Inflammatory macrophage treated with lipopolysaccharide for 1 hour (primary cell): ENCODE measurements around the gene CACNA1E.
A peak's percentile ranks its signal among the peaks of the same experiment; 100 is the strongest.

Experiments
- DNase-seq, 2 donors: peaks; one replicate each; pipeline ENCODE4 v3.0.0-alpha.2; 2020 to 2022

The CACNA1E gene

DNA sequence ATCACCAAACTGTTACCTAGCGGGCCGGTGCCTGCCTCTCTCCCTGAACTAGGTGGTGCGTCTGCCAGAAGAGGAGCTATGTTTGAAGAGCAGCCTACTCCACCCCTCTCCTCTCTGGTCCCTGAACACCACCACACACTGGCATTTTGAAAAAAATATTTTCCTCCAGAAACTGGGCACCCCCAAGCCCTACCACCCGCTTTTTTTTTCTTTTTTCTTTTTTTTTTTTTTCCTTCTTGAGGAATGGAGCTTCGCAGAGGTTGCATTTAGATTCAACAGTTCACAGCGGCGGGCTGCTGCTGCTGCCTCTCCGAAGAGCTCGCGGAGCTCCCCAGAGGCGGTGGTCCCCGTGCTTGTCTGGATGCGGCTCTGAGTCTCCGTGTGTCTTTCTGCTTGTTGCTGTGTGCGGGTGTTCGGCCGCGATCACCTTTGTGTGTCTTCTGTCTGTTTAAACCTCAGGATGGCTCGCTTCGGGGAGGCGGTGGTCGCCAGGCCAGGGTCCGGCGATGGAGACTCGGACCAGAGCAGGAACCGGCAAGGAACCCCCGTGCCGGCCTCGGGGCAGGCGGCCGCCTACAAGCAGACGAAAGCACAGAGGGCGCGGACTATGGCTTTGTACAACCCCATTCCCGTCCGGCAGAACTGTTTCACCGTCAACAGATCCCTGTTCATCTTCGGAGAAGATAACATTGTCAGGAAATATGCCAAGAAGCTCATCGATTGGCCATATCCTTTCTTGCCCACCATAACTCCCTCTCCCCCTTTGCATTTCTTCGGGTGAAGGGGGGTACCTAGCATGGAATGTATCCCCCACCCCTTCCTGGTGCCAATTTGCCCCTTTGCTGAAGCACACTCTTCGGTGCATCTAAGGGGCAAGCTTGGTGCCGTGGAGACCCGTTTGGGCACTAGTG lies at the start of gene CACNA1E:
Gene CACNA1E, plus strand, starts transcription at position 233 of the 911 bp plus-strand sequence. Its CDS starts 228 bp downstream, at position 461.
- no peak for DNase-seq

GRCh38 chr1:181433931-181434330 lies 49.4 kb upstream of the CACNA1E start:
- no peak for DNase-seq

DNA sequence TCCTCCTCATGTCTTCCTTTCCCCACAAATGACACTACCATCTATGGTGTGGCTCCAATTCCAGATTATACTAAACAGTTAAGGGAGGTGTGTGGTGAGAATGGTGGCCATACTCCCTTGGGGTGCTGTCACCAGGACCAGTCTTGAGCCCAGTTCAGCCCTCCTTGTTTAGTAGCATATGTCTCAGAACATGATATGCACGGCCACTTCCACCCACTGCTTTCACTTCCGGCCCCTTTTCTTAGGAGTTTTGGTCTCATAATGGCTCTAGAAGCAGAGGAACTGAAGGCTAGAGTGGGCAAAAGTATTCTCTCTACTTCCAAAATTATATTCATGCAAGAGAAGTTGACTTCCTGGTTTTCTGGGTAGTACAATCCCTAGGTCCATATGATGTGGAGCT lies 45.3 kb upstream of the CACNA1E start:
- no peak for DNase-seq

- DNase-seq, result no peak
Measured at GRCh38 chr1:181440510-181440909, 42.8 kb upstream of the CACNA1E start.

- no peak for DNase-seq
Measured at GRCh38 chr1:181442181-181442525, 41.2 kb upstream of the CACNA1E start.

DNA sequence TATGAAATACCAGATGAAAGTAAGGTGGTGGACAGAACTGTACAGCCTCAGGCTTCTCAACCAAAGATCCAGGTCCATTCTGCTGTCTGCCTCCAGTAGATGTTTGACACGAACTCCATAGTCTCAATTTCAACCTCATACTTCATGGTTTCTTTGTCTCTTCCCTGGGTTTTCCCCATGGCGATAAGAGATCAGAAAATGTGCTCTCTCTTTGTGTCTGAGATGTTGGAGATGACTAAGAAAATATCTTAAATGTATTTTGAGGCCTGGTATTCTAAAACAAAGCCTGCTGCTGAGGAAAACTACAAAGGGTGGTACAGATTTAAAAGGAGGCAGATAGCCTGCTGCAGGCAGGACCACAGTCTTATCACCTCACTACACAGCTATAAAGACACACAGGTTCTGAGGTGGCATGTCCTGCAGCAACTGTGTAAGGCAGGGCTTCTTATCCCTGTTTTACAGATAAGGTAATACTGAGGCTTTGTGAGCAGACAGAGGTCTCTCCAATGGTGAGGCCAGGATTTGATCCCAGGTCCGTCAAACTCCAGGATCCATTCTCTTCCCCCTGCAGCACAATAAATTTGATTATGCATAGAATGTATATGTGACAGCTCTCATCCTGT lies 40.0 kb upstream of the CACNA1E start:
- no peak for DNase-seq

DNA sequence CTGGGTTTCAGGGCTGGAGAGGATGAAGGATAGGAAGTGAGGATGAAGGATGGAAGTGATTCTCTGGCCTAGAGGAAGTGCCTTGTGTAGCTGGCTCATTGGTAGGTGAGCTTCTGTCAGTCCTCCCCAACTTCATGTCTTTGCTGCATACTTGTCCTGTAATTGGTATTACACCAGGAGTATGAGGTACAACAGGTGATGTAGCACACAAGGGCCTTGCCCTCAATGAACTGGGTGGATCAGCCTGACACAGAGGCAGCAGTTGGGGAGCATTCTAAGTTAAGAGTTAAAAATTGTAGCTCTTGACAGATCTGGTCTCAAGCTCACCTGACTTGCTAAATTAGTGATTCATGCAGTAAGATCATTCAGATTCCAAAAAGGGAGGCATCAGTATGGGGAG lies 37.9 kb upstream of the CACNA1E start:
- no peak for DNase-seq

GRCh38 chr1:181448461-181448860 lies 34.9 kb upstream of the CACNA1E start:
- DNase-seq, result no peak

DNA sequence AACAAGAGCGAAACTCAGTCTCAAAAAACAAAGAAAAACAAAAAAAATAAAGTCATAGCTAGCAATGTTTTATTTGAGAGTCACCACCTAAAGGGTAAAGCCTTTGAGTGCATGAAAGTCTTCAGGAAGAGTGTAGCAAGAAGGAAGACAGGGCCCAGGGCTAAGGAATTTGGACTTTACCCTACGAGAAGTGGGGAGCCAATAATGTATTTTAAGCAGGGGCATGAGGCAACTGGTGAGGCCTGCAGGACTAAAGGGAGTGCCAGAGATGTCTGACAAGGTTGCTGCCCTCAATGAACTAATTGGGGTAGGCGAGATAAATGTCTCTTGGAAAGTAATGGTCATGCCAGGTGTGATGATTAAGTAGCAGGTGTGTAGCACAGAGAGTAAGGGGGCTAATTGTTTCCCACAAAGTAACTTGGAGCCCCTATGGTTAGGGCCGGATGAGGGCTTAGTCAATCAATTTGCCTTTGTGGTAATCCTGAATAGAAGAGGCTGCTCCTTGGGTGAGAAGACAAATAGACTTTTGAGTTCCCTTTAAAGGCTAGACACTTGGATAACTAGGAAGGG lies 31.6 kb upstream of the CACNA1E start:
- DNase-seq, result no peak

GRCh38 chr1:181452746-181453145 lies 30.6 kb upstream of the CACNA1E start:
- no peak for DNase-seq

- DNase-seq, result no peak
Measured at GRCh38 chr1:181453541-181454201, 29.6 kb upstream of the CACNA1E start.

GRCh38 chr1:181456551-181456950 lies 26.8 kb upstream of the CACNA1E start:
- DNase-seq, result no peak

DNA sequence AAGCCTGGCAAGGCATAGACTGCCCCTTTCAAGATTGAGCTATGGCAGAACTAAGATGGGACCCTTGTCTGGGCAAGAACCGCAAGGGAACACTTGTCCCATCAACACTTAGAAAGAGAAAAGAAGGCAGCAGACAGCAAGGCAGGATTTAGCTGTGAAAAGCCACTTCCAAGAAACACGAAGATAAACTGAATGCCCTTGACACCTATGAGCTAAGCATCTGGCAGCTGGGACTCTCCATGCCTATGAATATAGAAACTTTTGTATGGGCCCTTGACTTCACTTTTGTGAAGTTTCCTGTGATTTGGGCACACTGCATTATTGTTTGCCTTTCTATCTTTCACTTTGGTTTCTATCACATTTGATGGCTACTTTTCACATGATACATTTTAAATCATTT lies 24.9 kb upstream of the CACNA1E start:
- no peak for DNase-seq

- DNase-seq, result no peak
Measured at GRCh38 chr1:181459067-181459466, 24.2 kb upstream of the CACNA1E start.

GRCh38 chr1:181469829-181470228 lies 13.5 kb upstream of the CACNA1E start:
- no peak for DNase-seq

DNA sequence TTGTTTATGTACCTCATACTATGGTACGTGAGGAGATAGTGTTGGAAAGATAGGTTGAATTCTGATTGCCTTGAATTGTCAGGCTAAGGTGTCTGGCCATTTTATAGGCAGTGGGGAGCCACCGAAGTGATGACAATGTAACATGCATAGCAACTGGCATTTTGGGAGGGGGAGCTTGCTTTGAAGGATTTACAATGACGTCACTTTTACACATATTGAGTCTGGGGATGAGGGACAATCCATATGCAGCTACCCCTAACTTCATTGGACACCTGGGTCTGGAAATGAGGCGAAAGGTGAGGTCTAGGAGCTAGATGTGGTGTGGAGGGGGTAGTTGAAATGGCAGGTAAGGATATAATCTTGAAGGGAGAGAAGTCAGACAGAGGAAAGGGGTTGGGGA lies 7.7 kb upstream of the CACNA1E start:
- DNase-seq, result no peak

- DNase-seq, result no peak
Measured at GRCh38 chr1:181476581-181476980, 6.7 kb upstream of the CACNA1E start.

DNA sequence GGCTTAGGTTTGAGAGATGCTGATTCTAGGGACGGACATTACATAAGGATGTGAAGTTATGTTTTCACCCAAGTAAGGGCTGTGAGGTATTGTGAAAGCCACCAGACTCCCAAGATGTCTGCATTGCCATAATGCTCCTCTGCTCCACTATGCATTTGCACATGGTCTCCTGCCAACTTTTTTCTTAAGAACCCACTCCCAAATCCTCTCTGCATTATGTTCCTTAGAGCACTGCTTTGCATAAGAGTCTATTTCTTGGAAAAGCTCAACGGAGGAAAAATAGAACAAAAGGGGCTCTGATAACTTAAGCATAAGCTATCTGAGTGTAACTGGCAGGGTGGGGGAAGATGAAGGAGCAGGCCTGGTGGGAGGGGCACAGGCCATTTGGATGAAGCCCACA lies 5.0 kb upstream of the CACNA1E start:
- DNase-seq, result no peak

DNA sequence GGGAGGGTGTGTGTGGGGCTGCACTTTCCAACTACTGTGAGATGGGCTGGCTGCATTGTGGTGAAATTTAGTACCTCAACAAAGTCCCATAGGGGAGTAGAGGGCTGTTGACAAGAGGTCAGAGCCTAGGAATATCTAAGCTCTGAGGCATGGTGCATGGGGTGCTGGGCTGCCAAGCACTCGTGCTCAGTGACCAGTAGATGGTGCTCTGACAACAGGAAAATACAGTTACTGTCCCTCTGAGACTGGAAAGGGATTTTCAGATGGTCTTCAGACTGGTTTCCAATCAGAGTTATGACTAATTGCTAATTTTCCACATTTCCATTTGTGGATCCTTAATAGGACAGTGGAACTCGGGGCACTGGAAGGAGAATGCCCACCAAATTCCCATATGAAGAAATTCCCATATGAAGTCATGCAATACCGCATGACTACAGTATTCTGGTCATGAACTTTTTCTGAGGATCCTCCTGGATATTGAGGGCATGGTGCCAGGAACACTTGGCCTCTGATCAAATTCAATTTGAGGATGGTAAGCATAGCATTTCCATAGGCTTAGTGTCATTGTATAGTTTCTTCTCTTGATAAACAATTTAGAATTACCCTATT lies 4.1 kb upstream of the CACNA1E start:
- DNase-seq, result peak; percentile 41 to 58

DNA sequence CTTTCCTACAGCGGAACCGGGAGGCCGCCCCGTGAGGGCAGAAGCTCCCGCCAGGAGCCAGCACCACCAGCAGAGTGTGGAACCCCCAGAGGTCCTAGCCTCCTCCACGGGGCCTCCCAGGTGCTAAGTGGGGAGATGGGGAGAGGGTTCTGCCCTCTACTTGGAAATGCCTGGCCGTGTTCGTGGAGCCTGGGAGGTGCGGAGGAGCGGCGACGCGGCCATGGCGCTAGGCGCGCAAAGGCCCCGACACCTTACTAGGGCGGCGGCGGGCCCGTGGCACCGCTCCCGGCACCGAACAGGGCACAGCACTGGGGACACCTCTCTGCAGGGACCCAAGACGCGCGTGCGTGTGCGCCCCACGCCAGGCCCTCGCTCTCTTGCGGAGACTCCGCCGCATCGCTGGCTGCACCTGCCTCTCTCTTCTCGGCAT lies 1.3 kb upstream of the CACNA1E start:
- no peak for DNase-seq

DNA sequence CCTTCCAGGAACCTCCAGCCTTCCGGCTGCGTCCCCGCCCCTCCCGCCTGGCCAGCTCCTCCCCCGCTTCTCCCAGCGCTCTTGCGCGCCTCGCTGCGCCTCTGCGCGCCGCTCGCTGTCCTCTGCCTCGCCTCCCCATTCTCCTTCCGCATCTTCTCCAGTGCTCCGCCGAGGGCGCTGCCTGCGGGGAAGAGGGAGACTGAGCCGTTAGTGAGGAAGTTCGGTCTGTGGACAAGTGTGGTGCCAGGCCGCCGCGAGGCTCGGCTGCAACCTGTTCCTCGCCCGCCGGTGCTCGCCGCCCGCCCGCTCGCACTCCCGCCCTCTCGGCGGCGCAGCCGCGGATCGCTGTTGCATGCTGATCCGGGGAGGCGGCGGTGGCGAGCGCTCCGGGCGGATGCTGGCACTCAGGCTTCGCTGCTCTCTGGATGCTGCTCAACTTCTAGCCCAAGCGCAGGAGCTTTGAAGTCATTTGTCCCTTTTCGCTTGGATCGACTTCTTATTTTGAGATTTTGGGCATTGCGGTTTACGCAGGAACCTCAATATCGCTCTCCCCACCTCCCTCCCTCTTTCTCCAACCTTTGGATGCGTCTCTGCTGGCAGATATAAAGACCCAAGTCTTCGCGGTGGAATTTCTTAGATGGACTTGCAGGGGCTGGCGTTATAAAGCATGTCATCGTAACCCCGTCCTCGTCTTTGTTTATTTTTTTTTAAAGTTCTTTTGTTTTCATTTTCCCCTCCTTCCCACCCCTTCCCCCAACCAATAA lies 614 bp upstream of the CACNA1E start:
- DNase-seq, result no peak

DNA sequence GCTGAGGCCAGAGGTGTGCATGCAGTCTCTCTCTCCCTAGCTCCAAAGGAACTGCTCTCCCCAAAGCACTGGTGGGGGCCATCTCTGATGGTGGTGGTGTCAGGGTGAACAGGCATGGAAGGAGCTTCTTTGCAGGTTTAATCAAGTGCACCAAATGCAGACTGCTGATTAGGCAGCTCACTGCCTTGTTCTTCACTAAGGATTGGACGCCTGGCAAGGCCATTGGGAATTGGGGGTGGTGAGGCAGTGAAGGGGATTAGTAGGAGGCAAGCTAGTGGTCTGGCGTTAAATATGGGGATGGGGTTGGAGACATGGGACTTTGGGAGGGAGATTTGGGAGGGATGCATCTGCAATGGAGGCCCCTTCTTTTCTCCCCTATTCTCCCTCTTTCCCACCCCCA lies 1.5 kb downstream of the CACNA1E start:
- DNase-seq, result no peak
